ENCODE results near the gene TUT4.

TUT4 gene

DNA sequence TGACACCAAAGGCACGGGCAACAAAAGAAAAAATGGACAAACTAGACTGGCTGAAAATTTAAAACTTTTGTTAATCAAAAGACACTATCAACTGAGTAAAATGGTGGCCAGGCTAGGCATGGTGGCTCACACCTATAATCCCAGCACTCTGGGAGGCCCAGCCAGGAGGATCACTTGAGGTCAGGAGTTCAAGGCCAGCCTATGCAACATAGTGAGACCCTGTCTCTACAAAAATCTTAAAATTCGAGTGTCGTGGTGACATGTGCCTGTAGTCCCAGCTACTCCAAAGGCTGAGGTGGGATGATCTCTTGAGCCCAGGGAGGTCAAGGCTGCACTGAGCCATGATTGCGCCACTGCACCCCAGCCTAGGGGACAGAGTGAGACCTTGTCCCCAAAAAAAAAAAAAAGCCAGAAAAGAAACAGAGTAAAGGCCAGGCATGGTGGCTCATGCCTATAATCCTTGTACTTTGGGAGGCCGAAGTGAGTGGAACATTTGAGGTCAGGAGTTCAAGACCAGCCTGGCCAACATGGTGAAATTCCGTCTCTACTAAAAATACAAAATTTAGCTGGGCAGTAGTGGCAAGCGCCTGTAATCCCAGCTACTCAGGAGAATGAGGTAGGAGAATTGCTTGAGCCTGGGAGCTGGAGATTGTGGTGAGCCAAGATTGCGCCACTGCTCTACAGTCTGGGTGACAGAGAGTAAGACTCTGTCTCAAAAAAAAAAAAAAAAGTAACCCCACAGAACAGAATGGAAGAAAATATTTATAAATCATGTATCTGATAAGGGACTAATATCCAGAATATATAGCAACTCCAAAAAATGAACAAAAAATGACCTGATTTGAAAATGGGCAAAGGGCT lies 8.0 kb downstream of the TUT4 start:
- no peak overlapping the region for H2AFZ ChIP-seq (ENCODE audit: low read depth, low read length)

DNA sequence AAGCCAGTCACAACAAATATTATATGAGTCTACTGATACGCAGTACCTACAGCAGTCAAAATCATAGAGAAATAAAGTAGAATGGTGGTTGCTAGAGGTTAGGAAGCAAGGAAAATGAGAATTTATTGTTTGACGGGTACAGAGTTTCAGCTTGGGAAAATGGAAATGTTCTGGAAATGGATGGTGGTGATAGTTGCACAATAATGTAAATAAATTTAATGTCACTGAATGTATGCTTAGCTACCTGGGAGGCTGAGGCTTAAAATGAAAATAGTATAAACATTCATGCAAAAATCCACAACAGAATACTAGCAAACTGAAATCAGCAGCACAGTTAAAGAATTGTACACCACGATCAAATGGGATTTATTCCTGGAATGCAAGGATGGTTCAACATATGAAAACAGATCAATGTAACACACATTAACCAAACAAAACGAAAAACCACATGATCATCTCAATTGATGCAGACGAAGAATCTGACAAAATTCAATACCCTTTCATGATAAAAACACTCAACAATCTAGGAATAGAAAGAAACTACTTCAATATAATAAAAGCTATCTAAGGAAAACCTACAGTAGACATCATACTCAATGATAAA lies 10.7 kb downstream of the TUT4 start:
- Histone ChIP-seq H3K9ac (ENCODE audit: low read length) (no peak overlapping the region), H3K79me2 (ENCODE audit: low read length) (peaks cover 93% of the 10 kb centered on the region), H3K4me2 (ENCODE audit: low read length) (no peak overlapping the region), H3K4me3 (ENCODE audit: low read length) (no peak overlapping the region), H3K27me3 (ENCODE audit: low read depth, low read length) (no peaks in the 10 kb centered on the region), H3K4me1 (ENCODE audit: low read length) (peaks cover 4% of the 10 kb centered on the region), H4K20me1 (ENCODE audit: insufficient read depth, low read length) (peaks cover 33% of the 10 kb centered on the region), H3K9me3 (ENCODE audit: insufficient read depth, low read length) (0 out of 2 replicates have a peak, but pooled peaks cover 3% of the 10 kb centered on the region), H3K27ac (ENCODE audit: low read length) (no peak overlapping the region), H3K36me3 (replicated peaks; ENCODE audit: low read depth, low read length) (peaks cover 24% of the 10 kb centered on the region), H2AFZ (ENCODE audit: low read depth, low read length) (no peak overlapping the region)
- TF ChIP-seq, protein P1, sequence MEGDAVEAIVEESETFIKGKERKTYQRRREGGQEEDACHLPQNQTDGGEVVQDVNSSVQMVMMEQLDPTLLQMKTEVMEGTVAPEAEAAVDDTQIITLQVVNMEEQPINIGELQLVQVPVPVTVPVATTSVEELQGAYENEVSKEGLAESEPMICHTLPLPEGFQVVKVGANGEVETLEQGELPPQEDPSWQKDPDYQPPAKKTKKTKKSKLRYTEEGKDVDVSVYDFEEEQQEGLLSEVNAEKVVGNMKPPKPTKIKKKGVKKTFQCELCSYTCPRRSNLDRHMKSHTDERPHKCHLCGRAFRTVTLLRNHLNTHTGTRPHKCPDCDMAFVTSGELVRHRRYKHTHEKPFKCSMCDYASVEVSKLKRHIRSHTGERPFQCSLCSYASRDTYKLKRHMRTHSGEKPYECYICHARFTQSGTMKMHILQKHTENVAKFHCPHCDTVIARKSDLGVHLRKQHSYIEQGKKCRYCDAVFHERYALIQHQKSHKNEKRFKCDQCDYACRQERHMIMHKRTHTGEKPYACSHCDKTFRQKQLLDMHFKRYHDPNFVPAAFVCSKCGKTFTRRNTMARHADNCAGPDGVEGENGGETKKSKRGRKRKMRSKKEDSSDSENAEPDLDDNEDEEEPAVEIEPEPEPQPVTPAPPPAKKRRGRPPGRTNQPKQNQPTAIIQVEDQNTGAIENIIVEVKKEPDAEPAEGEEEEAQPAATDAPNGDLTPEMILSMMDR (IDR thresholded peaks at IDR 0.05; ENCODE audit: low read depth, low read length): no peak
- no peak for TF ChIP-seq EZH2phosphoT487 (IDR thresholded peaks at IDR 0.05; ENCODE audit: low read depth)

More for the DNA sequence above, 8.0 kb downstream of the TUT4 start:
- H3K4me1 ChIP-seq (ENCODE audit: low read length): peaks cover 15% of the 10 kb centered on the region
- peaks cover 22% of the 10 kb centered on the region for H3K36me3 ChIP-seq (replicated peaks; ENCODE audit: low read depth, low read length)
- H3K79me2 ChIP-seq (ENCODE audit: low read length): peaks cover 97% of the 10 kb centered on the region
- no peak overlapping the region for H3K4me2 ChIP-seq (ENCODE audit: low read length)
- H3K27ac ChIP-seq (ENCODE audit: low read length): no peak overlapping the region
- H3K27me3 ChIP-seq (ENCODE audit: low read depth, low read length): no peaks in the 10 kb centered on the region
- no peak overlapping the region for H3K4me3 ChIP-seq (ENCODE audit: low read length)
- H4K20me1 ChIP-seq (ENCODE audit: insufficient read depth, low read length): peaks cover 47% of the 10 kb centered on the region
- TF ChIP-seq EZH2phosphoT487 (IDR thresholded peaks at IDR 0.05; ENCODE audit: low read depth): no peak
- TF ChIP-seq, protein P1 (IDR thresholded peaks at IDR 0.05; ENCODE audit: low read depth, low read length): no peak
- no peak overlapping the region for H3K9ac ChIP-seq (ENCODE audit: low read length)
- H3K9me3 ChIP-seq (ENCODE audit: insufficient read depth, low read length): 0 out of 2 replicates have a peak, but pooled peaks cover 3% of the 10 kb centered on the region

DNA sequence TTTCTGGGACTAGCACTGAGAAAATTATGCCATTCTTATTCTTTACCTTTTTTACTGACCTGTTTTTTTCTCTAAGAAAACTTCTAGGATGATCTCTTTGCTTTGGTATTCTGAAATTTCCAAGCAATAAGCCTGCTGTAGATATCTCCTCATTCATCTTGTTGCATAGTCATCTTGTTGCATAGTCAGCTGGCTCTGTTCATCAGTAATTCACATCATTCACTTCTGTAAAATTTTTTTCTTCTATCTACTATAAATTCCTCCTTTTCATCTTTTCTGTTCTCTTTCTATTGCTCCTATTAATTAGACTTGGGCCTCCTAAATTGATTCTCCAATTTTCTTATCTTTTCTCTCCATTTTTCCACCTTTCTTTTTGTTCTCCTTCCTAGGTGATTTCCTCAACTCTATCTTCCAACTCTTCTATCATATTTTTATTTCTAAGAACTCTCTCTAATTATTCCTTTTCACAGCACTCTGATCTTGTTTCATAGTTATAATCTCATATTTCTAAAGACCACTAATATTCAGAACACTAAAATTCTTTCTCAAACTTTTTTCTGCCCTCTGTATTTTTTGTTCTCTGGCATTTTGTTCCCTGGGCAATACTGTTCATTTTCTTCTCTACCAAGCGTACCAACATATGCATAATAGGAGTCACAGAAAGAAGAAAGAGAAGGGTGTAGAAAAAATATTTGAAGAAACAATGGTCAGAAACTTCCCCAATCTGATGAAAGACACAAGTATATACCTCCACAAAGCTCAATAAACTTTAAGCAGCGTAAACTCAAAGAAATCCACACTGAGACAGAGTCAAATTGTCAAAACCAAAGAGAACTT lies 17.7 kb downstream of the TUT4 start:
- Histone ChIP-seq H3K9ac (ENCODE audit: low read length) (no peak overlapping the region), H3K4me1 (ENCODE audit: low read length) (peaks cover 39% of the 10 kb centered on the region), H3K79me2 (ENCODE audit: low read length) (peaks cover 91% of the 10 kb centered on the region), H3K9me3 (ENCODE audit: insufficient read depth, low read length) (no peaks in the 10 kb centered on the region; the same call in 1 of the 2 replicates), H3K4me2 (ENCODE audit: low read length) (no peak overlapping the region), H3K27me3 (ENCODE audit: low read depth, low read length) (no peaks in the 10 kb centered on the region), H3K27ac (ENCODE audit: low read length) (no peak overlapping the region), H4K20me1 (ENCODE audit: insufficient read depth, low read length) (peaks cover 13% of the 10 kb centered on the region), H3K36me3 (replicated peaks; ENCODE audit: low read depth, low read length) (peaks cover 16% of the 10 kb centered on the region), H2AFZ (ENCODE audit: low read depth, low read length) (no peak overlapping the region), H3K4me3 (ENCODE audit: low read length) (no peak overlapping the region)
- TF ChIP-seq, protein P1 (IDR thresholded peaks at IDR 0.05; ENCODE audit: low read depth, low read length): no peak
- no peak for TF ChIP-seq EZH2phosphoT487 (IDR thresholded peaks at IDR 0.05; ENCODE audit: low read depth)

Data from OCI-LY3 (cell line).